ENCODE measurements around the gene TMEM174.

TMEM174 gene

DNA sequence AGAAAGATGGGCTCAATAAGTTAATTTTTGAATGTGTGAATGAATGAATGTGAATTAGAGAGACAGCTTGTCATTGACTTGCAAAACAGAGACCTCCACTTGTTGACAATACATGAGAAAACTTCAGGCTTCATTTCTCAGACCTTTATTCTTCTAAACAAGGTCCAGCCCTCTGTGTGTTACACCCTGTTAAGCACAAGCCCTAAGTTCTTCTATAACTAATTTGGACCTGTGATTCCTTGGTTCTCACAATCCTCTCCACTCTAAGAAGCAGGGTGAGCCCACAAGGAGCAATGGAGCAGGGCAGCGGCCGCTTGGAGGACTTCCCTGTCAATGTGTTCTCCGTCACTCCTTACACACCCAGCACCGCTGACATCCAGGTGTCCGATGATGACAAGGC lies at the start of gene TMEM174:
Gene TMEM174, plus strand, starts transcription at position 243 of the 400 bp plus-strand sequence. Its CDS starts 51 bp downstream, at position 294.
- DNase-seq (ENCODE audit: low read depth) = no peak
- H3K4me3 ChIP-seq (ENCODE audit: control insufficient read depth, low read depth, low read length) = no peak within 1 kb of the TSS

GRCh38 chr5:73125289-73125688 lies 47.7 kb upstream of the TMEM174 start:
- no peak overlapping the region for H3K4me3 ChIP-seq (ENCODE audit: control insufficient read depth, low read depth, low read length)
- TF ChIP-seq CTCF (conservative IDR thresholded peaks at IDR 0.05; ENCODE audit: control insufficient read depth, insufficient read depth, low read depth, low read length) = no peak
- no peak for DNase-seq (ENCODE audit: low read depth)

More for the DNA sequence above, at the start of gene TMEM174:
- no peak for TF ChIP-seq CTCF (conservative IDR thresholded peaks at IDR 0.05; ENCODE audit: control insufficient read depth, insufficient read depth, low read depth, low read length)

DNA sequence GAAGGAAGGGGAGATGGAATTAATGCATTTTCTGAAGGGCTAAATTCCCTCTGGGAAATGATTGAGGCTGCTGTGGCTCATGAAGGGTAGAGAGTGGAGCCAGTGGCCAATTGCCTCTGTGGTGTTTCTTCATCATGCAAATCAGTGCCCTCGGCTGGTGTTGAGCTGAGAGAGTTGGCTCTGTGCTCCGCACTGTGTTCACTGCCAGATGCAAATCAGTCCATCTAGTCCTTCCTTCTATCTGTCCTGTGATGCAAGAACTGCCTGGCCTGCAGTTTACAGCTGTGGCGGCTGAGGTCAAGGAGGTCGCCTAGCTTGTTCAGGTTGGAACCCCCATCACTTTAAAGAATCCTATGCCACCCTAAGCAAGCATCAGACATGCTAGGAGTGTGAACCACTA lies 46.6 kb upstream of the TMEM174 start:
- no peak overlapping the region for H3K4me3 ChIP-seq (ENCODE audit: control insufficient read depth, low read depth, low read length)
- no peak for TF ChIP-seq CTCF (conservative IDR thresholded peaks at IDR 0.05; ENCODE audit: control insufficient read depth, insufficient read depth, low read depth, low read length)

GRCh38 chr5:73126957-73127356 lies 46.0 kb upstream of the TMEM174 start:
- no peak for TF ChIP-seq CTCF (conservative IDR thresholded peaks at IDR 0.05; ENCODE audit: control insufficient read depth, insufficient read depth, low read depth, low read length)
- no peak for DNase-seq (ENCODE audit: low read depth)

More for the DNA sequence above, 46.6 kb upstream of the TMEM174 start:
- DNase-seq (ENCODE audit: low read depth) = no peak

DNA sequence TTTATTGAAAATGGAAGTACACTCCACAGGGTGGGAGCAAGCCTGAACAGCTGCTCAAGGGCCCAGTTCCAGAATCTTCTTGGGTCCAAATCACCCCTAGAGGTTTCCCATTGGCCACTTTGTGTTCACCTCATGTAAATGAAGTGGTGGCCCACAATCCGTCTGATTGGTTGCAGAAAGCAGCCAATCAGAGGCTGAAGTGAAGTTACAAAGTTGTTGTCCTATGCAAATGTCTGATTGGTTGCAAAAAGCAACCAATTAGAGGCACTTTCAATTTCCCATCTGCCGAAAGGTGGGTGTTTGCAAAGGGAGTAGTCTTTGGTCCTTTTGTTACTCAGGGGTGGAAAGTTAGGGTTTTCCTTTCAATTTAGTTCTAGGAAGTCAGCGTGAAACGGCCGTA lies 43.9 kb upstream of the TMEM174 start:
- peak; percentile 5 for DNase-seq (ENCODE audit: low read depth)
- no peak for TF ChIP-seq CTCF (conservative IDR thresholded peaks at IDR 0.05; ENCODE audit: control insufficient read depth, insufficient read depth, low read depth, low read length)
- H3K4me3 ChIP-seq (ENCODE audit: control insufficient read depth, low read depth, low read length) = no peak overlapping the region

More at GRCh38 chr5:73126957-73127356, 46.0 kb upstream of the TMEM174 start:
- H3K4me3 ChIP-seq (ENCODE audit: control insufficient read depth, low read depth, low read length) = no peak overlapping the region

GRCh38 chr5:73130811-73131210 lies 42.2 kb upstream of the TMEM174 start:
- no peak overlapping the region for H3K4me3 ChIP-seq (ENCODE audit: control insufficient read depth, low read depth, low read length)
- TF ChIP-seq CTCF (conservative IDR thresholded peaks at IDR 0.05; ENCODE audit: control insufficient read depth, insufficient read depth, low read depth, low read length) = no peak
- DNase-seq (ENCODE audit: low read depth) = no peak
